ENCODE data around the gene PRR32.
"Not testable (repeated sequence)": the region's sequence is repeated elsewhere in the genome, so short reads cannot be mapped to it uniquely, and the experiment has no call there.

GRCh38 chrX:126806784-126807183 is 12.7 kb upstream of the PRR32 start:
- TF ChIP-seq, protein P1, sequence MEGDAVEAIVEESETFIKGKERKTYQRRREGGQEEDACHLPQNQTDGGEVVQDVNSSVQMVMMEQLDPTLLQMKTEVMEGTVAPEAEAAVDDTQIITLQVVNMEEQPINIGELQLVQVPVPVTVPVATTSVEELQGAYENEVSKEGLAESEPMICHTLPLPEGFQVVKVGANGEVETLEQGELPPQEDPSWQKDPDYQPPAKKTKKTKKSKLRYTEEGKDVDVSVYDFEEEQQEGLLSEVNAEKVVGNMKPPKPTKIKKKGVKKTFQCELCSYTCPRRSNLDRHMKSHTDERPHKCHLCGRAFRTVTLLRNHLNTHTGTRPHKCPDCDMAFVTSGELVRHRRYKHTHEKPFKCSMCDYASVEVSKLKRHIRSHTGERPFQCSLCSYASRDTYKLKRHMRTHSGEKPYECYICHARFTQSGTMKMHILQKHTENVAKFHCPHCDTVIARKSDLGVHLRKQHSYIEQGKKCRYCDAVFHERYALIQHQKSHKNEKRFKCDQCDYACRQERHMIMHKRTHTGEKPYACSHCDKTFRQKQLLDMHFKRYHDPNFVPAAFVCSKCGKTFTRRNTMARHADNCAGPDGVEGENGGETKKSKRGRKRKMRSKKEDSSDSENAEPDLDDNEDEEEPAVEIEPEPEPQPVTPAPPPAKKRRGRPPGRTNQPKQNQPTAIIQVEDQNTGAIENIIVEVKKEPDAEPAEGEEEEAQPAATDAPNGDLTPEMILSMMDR (IDR thresholded peaks at IDR 0.05): not testable (repeated sequence)
- not testable (repeated sequence) for TF ChIP-seq POLR2A, EP300 (IDR thresholded peaks at IDR 0.05)
